Measurements from ENCODE around the gene AKAP9.
"Not testable (repeated sequence)": the region's sequence is repeated elsewhere in the genome, so short reads cannot be mapped to it uniquely, and the experiment has no call there.

Gene AKAP9

DNA sequence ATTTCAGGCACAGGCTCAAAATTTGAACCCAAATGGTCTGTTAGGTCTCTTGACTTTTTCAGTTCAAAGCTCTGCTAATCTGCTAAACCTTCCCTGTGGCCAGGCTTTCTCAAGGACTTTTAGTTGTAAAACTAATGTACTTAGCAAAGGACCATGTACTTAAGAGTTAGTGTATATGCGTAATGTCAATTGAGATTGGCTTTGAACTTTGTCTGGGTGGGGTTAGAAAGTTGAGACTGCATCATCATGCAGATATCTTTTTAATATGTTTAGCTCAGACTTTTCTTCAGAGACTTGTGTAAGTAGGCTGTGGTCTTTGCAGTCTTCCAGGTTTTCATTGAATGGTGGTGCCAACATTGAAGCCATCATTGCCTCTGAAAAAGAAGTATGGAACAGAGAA lies 159.9 kb downstream of the AKAP9 start:
- H3K27me3 ChIP-seq (ENCODE audit: insufficient read depth, low read depth) = no peaks in the 10 kb centered on the region
- peaks cover 5% of the 10 kb centered on the region; the same call in 1 of the 2 replicates for H3K36me3 ChIP-seq (ENCODE audit: insufficient read depth)
- H2AFZ ChIP-seq (ENCODE audit: low read depth) = no peak overlapping the region
- H3K79me2 ChIP-seq (ENCODE audit: insufficient read depth, low read depth) = no peaks in the 10 kb centered on the region
- no peak overlapping the region for H3K4me2 ChIP-seq
- no peak overlapping the region for H3K27ac ChIP-seq
- TF ChIP-seq, protein P1, sequence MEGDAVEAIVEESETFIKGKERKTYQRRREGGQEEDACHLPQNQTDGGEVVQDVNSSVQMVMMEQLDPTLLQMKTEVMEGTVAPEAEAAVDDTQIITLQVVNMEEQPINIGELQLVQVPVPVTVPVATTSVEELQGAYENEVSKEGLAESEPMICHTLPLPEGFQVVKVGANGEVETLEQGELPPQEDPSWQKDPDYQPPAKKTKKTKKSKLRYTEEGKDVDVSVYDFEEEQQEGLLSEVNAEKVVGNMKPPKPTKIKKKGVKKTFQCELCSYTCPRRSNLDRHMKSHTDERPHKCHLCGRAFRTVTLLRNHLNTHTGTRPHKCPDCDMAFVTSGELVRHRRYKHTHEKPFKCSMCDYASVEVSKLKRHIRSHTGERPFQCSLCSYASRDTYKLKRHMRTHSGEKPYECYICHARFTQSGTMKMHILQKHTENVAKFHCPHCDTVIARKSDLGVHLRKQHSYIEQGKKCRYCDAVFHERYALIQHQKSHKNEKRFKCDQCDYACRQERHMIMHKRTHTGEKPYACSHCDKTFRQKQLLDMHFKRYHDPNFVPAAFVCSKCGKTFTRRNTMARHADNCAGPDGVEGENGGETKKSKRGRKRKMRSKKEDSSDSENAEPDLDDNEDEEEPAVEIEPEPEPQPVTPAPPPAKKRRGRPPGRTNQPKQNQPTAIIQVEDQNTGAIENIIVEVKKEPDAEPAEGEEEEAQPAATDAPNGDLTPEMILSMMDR (conservative IDR thresholded peaks at IDR 0.05; ENCODE audit: low read depth, low read length) = no peak
- no peak overlapping the region for H3K4me3 ChIP-seq (IDR thresholded peaks at IDR 0.05; ENCODE audit: insufficient read depth, low read depth, low read length)
- H3K4me1 ChIP-seq (ENCODE audit: low read depth, poor library complexity, severe bottlenecking) = no peaks in the 10 kb centered on the region
- H3K9ac ChIP-seq = no peak overlapping the region
- H4K20me1 ChIP-seq (ENCODE audit: insufficient read depth) = no peaks in the 10 kb centered on the region

- not testable (repeated sequence) for H3K79me2 ChIP-seq (ENCODE audit: insufficient read depth, low read depth); H3K9ac ChIP-seq; H3K4me2 ChIP-seq; H3K4me1 ChIP-seq (ENCODE audit: low read depth, poor library complexity, severe bottlenecking); H4K20me1 ChIP-seq (ENCODE audit: insufficient read depth); H3K4me3 ChIP-seq (IDR thresholded peaks at IDR 0.05; ENCODE audit: insufficient read depth, low read depth, low read length); H3K36me3 ChIP-seq (ENCODE audit: insufficient read depth); H3K27me3 ChIP-seq (ENCODE audit: insufficient read depth, low read depth); H2AFZ ChIP-seq (ENCODE audit: low read depth); H3K27ac ChIP-seq
Observed at GRCh38 chr7:92102862-92103261, 162.2 kb downstream of the AKAP9 start.

- Histone ChIP-seq H3K27me3 (ENCODE audit: insufficient read depth, low read depth) (no peaks in the 10 kb centered on the region), H3K36me3 (ENCODE audit: insufficient read depth) (no peaks in the 10 kb centered on the region), H4K20me1 (ENCODE audit: insufficient read depth) (no peaks in the 10 kb centered on the region), H3K4me3 (IDR thresholded peaks at IDR 0.05; ENCODE audit: insufficient read depth, low read depth, low read length) (no peak overlapping the region), H3K4me2 (no peak overlapping the region), H3K79me2 (ENCODE audit: insufficient read depth, low read depth) (no peaks in the 10 kb centered on the region), H3K4me1 (ENCODE audit: low read depth, poor library complexity, severe bottlenecking) (no peaks in the 10 kb centered on the region), H3K9ac (no peak overlapping the region), H3K27ac (no peak overlapping the region), H2AFZ (ENCODE audit: low read depth) (no peak overlapping the region)
- TF ChIP-seq, protein P1 (conservative IDR thresholded peaks at IDR 0.05; ENCODE audit: low read depth, low read length) = no peak
Observed at GRCh38 chr7:92108821-92109220, 168.2 kb downstream of the AKAP9 start.

DNA sequence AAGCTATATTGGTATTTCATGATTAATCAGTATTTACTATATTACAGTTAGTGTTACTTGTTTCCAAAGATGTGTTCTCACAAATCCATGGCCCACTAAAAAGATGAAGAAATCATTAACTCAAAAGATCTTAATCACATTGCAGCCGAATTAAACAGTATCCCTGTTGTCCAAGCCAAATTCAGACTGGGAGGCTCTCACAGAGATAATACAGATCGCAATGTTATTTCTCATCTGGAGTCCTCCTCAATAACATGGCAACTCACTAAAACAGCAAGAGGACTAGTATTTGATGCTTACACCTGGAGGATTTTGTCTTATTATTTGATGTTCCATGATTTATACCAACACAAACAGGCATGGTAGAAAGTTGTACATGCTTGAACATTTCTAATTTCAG lies 170.2 kb downstream of the AKAP9 start:
- H3K27ac ChIP-seq = no peak overlapping the region
- no peaks in the 10 kb centered on the region for H3K36me3 ChIP-seq (ENCODE audit: insufficient read depth)
- H3K27me3 ChIP-seq (ENCODE audit: insufficient read depth, low read depth) = no peaks in the 10 kb centered on the region
- H3K4me2 ChIP-seq = no peak overlapping the region
- H3K4me1 ChIP-seq (ENCODE audit: low read depth, poor library complexity, severe bottlenecking) = no peaks in the 10 kb centered on the region
- H4K20me1 ChIP-seq (ENCODE audit: insufficient read depth) = no peaks in the 10 kb centered on the region
- TF ChIP-seq, protein P1 (conservative IDR thresholded peaks at IDR 0.05; ENCODE audit: low read depth, low read length) = no peak
- H2AFZ ChIP-seq (ENCODE audit: low read depth) = no peak overlapping the region
- no peak overlapping the region for H3K9ac ChIP-seq
- H3K79me2 ChIP-seq (ENCODE audit: insufficient read depth, low read depth) = no peaks in the 10 kb centered on the region; the same call in 1 of the 2 replicates
- no peak overlapping the region for H3K4me3 ChIP-seq (IDR thresholded peaks at IDR 0.05; ENCODE audit: insufficient read depth, low read depth, low read length)

DNA sequence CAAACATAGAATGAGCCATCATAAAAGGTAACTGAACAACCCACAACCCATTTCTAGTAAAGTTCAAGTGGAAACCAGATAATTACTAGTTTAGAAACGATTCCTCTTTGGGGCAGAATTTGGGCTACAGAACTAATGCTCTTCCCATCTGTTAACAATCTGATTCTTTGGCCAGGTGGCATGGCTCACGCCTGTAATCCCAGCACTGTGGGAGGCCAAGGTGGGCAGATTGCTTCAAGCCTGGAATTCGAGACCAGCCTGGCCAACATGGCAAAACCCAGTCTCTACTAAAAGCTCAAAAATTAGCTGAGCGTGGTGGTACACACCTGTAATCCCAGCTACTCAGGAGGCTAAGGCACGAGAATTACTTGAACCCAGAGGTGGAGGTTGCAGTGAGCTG lies 175.2 kb downstream of the AKAP9 start:
- Histone ChIP-seq H4K20me1 (ENCODE audit: insufficient read depth) (no peaks in the 10 kb centered on the region), H3K27ac (no peak overlapping the region), H3K36me3 (ENCODE audit: insufficient read depth) (peaks cover 9% of the 10 kb centered on the region; the same call in 1 of the 2 replicates), H3K9ac (no peak overlapping the region), H3K4me2 (no peak overlapping the region), H3K4me3 (IDR thresholded peaks at IDR 0.05; ENCODE audit: insufficient read depth, low read depth, low read length) (no peak overlapping the region), H3K79me2 (ENCODE audit: insufficient read depth, low read depth) (peaks cover 8% of the 10 kb centered on the region; the same call in 1 of the 2 replicates), H3K27me3 (ENCODE audit: insufficient read depth, low read depth) (no peaks in the 10 kb centered on the region), H2AFZ (ENCODE audit: low read depth) (no peak overlapping the region), H3K4me1 (ENCODE audit: low read depth, poor library complexity, severe bottlenecking) (no peaks in the 10 kb centered on the region)
- TF ChIP-seq, protein P1 (conservative IDR thresholded peaks at IDR 0.05; ENCODE audit: low read depth, low read length) = no peak
